GM18517 (cell line): ENCODE data around the gene LPAR3.
"Not testable (repeated sequence)": the region's sequence is repeated elsewhere in the genome, so short reads cannot be mapped to it uniquely, and the experiment has no call there.

Experiments
- ATAC-seq: cut with Tn5 transposase; IDR thresholded peaks from one replicate; pipeline ENCODE4 v1.9.1; 2021; ENCODE audit warnings: mild to moderate bottlenecking, moderate library complexity; ENCODE audit not compliant: unreplicated experiment

Gene LPAR3, protein sequence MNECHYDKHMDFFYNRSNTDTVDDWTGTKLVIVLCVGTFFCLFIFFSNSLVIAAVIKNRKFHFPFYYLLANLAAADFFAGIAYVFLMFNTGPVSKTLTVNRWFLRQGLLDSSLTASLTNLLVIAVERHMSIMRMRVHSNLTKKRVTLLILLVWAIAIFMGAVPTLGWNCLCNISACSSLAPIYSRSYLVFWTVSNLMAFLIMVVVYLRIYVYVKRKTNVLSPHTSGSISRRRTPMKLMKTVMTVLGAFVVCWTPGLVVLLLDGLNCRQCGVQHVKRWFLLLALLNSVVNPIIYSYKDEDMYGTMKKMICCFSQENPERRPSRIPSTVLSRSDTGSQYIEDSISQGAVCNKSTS

DNA sequence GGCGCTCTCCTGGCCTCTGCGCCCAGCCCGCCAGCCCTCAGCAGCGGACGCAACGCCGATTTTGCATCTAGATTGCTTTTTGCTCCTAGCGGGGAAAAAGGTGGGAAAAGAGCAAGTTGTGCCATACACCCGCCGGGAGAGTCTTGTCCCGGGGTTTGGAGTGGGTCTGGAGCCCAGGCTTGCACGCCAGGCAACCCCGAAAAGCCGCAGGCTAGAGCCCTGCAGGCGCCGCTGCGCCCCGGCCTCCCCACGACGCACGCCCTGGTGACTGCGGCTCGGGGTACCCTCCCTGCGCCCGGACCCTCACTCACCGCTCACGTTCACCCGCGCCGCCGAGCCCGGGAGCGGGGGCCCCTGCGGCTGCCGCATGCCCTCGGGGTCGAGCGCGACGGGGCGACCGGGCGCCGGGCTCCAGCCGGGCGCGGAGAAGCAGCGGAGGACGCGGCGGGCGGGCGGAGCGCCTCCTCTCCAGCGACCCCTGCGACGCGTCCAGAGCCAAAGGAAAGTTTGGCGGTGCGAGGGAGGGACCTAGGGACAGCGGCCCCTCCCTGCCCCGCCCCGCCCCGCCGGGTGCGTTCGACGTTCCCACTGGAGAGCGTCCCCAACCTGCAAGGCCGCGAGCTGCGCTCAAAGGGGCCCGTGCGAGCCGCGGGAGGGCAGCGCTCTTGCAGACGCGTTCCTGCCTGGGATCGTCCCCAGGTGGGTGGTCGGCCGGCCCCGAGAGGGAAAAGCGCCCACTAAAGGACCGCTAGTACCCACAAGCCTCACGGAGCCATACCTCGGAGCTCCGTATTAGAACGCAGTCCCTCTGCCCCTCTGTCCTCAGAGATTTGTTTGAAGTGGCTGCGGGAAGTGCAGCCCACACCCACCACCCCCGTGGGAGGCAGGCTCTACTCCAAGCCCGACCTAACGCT lies at the start of gene LPAR3:
LPAR3 (minus strand) TSS at position 502 of the 914 bp plus-strand sequence. CDS start 27,086 bp downstream, outside the sequence.
- no peak for ATAC-seq

DNA sequence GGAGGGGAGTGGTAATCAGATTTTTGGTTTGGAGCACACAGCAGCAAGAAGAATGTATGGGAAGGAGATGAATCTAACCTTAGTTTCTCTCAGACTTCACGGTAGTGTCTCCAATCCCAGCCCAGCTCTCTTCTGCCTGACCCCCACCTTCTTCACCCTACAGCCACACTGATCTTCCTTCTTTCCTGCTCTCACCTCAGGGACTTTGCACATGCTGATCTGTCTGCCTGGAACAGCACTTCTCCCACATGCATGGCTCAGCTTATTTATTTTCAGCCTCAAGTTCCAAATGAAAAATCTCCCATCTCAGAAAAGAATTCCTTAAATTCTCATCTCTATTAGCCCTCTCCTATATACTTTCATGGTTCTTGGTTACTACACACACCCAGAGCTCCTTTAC lies 48.8 kb upstream of the LPAR3 start:
- no peak for ATAC-seq

DNA sequence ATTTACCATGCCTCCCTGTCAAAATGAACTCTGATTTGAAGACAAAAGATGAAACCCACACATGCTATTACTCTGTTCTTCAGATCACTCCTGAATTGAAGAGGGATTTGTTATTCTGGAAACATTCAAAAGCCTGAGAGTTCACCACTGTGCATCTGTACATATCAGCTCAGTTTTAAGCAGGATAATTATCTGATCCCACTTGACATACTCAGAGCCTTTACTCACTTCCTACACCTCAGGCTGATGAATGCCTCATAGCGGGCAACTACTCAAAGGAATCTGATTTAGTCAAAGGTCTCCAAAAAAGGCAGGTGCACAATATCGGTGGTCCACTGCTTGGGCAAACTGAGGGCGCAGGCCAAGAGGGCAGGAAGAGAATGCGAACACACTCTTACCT lies 47.5 kb upstream of the LPAR3 start:
- no peak for ATAC-seq

DNA sequence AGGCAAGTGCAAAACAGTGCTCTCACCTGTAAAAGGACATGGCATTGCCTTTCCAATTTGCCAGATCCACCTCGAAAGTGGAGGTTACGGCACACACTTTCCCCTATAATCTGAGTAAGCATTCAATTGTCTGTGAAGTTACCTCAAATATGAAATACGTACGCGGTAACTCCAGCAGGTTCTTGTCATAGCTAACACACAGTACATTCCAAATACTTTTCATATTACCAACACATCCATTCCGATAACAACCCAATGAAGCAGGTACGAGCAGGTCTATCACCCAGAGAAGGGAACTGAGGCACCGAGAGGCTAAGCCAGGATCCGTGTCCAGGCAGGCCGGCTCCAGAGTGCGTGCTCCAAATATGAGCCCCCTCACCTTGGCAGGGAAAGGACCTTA lies 46.8 kb upstream of the LPAR3 start:
- ATAC-seq, result no peak

DNA sequence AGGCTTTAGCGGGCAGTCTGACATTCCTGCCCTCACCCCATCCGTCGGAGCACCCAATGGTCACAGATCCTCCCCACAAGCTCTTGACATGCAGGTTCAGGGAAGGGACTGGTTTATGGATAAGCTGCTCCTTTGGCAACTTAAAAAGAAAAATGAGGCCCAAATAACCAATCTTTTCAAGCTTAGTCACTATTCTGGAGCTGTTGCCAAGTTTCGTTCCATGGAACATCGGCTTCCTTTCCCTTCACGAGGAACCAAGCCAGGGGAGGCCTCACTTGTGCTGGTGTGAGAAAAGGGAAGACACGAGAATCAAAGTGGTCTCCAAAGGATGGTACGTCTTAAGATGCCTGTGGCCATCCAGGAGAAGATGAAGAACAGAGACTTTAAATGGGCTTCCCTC lies 46.1 kb upstream of the LPAR3 start:
- no peak for ATAC-seq

DNA sequence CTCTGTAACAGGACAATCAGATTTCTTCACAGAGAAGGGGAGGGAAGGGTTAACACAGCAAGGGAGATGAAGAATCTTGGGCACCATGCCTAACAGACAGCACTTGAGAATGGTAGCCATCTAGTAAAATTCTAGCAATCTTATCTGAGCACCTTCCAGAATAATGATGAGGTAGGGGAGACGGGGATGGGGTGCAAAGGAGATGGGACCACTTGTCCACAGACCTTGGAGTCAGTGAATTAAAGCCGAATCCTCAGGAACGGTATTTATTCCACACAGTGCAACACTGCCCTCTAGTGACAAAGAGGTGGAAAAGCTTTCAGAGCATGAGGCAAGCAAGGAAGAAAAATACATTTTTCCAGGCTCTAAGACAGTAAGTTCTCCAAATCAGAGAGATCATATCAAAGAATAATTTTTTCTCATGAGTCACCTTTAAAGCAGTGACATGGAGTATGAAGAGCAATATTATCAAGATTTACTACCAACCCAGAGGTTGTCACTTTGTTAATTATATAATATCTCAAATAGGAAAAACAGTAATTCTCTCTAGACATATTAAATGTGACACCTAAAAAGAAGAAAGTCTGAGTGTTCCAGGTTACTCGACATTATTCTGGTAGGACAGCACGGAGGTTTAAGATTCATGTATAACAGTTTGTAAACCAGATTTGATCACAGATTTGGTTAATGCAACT lies 43.3 kb upstream of the LPAR3 start:
- no peak for ATAC-seq

DNA sequence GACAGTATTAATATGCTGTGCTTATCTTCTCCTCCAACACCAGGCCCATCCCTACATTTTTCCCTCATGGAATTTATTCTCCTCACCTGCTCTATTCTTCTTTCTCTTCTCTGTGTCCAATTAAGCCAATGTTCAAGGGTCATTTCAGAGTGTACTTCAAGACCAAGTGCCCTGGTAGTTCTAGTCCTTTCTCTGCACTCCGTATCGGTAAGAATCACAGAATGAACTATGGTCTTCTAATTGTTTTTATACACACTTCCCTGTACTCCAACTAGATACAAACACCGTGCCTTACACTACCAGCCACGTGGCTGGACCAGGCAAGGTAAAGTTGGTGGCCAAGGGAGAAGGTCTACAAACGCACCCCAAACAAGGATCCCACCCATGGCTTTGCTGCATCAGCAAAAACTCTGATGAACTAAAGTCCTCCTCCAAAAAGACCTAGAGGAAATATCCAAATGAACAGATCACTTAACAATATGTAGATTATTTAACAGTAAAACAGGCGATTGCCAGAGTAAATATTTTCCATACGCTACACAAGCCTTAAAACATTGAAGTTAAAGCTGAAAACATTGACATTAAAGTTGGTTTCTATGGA lies 40.1 kb upstream of the LPAR3 start:
- no peak for ATAC-seq

DNA sequence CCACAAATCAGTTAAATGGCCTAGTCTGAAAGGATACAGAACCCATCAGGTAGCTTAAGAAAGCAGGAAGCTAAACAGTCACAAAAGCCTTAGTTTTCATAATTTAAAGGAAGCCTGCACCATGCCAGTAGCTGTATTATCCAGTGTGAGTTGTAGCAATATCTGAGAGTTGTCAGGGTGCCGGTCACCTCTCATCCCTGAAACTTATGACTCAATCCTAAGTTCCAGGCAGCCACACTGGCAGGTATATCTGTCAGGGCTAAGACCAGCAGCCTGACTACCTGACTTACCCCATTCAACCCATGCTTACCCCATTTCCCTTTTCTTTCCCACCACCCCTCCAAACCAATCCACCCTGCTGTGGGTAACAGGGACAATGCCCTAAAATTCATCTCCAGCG lies 37.8 kb upstream of the LPAR3 start:
- no peak for ATAC-seq

DNA sequence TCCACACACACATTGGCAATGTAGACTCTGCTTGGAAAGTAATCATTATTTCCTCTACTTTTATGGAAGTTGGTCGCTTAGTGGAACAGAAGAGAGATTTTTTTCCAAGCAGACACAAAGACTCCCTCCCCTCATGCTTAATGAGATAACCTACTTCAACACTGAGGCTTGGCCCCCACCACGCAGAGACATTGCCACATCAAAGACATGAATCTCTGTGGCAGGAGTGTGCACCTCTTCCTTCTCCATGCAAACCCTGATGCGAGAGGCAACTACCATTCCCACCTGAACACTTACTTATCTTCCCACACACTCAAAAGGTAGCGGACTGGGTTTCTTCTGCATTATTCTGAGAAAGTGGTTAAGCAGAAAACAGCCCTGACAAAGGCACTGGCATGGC lies 37.3 kb upstream of the LPAR3 start:
- no peak for ATAC-seq

DNA sequence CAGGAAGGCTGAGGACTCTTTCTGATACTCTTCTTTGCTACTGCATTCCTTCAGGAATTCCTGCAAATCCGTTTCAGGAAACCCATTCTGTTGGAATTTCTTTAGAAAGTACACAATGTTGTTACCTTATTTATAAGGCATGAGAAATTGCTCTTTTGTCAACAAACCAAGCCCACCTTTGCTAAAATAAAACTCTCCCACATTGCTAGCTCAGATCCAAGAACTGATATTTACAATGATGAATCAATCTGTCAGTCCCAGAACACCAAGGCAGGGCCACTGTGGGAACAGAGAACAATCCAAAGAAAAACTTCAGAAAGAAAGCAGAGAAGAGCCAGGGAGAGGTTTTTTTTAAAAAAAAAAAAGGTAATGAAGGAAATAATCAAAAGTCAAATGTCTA lies 36.6 kb upstream of the LPAR3 start:
- ATAC-seq, result no peak

DNA sequence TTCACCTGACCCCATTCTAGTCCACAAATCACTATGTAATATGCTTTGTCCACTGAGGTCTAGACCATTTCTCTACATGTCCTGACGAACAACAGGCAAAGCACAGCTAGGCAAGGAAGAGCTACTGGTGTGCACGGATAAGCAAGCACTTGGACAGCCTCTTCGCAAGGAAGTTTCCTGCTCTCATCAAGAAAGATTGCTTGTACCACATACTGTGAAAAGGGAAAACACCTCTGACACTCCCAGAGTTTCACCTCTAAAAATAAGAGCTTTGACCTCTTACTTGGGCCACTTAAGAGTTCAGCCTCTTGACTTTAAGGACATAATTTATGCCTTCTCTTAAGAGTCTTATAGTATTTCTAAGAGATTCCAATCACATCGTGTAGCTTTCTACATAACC lies 36.0 kb upstream of the LPAR3 start:
- no peak for ATAC-seq

DNA sequence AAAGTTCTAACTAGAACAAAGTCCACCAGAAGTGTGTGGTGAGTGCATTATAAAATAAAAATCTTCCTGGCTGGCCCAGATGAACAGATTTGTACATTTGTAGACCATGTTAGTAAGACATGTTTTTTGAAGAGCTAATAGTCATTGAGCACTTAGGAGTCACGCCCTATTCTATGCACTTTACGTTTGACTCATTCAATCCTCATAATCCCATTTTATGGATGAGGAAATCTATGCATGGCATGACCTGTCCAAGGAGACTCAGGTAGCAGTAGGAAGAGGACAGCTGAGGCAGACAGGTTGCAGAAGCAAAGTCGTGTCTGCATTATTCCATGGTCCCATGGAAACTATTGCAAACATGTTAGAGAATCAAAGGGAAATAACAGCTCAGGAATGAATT lies 30.3 kb upstream of the LPAR3 start:
- ATAC-seq, result no peak

DNA sequence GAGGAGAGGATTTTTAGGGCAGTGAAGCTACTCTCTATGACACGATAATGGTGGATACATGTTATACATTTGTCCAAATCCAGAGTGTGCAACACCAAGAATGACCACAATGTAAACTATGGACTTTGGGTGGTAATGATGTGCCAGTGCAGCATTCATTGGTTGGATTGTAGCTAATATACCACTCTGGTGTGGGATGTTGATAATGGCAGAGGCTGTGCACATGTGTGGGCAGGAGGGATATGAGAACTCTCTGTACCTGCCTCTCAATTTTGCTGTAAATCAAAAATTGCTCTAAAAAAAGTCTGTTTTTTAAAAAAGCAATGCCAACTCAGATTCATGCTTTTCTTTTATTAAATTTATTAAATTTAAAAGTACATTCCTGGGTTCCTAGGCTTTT lies 27.2 kb upstream of the LPAR3 start:
- ATAC-seq, result no peak

DNA sequence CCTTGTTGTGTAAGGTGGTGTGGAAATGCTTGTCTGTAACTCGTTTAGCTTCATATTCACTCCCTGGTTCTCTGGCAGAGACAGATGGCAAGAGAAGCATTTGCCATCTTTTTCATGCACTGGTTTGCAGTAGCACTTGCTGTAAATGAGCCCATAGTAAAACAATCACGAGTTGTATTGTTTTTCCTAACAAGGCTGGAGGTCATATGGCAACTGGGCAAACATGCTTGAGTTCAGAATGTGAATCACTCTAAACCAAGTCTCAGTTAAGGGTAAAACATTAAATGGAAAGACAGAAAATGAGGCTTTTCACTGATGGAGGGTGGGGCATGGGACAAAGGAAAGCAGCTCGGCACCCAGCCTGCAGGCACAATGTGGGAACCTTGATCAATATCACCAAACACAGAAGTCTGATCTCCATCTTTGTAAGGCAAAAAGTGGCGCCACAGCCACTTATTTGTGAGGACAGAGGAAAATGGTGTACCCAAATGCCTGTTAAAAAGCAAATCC lies 26.5 kb upstream of the LPAR3 start:
- ATAC-seq, result no peak

DNA sequence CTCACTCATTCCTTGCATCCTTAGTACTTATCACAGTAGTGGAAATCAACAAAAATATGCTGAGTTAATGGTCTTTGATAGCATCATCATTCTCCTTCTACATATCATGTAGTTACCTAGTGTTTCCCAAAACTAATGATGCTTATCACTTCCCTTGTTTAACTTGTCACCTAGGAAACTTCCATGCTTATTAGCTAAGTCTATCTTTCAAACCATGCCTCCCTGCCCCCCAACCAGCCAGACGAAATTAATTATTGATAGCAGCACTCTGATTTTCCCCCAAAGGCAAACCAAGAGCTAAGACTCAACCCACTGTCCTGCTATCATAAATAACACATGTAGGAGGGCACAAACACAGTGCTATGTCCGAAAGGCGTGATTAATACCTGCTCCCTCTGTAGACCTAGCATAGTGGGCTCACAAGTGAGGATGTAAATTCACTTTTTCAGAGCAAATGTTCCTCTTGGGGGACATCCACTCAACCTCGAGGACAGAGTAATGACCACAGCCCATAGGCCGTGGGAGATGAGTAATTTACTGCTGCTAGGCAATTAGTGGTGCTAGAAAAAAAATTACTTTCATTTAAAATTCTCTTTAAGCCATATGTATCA lies 25.8 kb upstream of the LPAR3 start:
- ATAC-seq, result no peak

DNA sequence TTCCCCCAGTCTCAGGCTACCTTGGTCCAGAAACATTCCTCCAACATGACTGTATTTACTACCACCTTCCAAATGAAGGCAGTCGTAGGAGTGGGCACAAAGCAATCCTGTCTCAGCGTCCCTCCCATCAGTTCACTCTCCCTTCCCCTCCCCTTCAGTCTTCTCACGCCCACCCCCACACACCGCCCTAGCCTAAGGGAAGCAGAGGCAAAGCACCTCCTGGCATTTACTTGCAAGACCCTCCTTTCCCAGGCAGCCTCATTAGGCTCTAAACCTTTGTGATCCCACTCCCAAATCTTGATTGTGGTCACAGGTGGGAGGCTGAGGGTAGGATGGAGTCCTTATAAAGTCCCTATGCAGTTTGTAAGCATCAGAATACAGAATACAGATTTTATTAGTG lies 23.9 kb upstream of the LPAR3 start:
- no peak for ATAC-seq

DNA sequence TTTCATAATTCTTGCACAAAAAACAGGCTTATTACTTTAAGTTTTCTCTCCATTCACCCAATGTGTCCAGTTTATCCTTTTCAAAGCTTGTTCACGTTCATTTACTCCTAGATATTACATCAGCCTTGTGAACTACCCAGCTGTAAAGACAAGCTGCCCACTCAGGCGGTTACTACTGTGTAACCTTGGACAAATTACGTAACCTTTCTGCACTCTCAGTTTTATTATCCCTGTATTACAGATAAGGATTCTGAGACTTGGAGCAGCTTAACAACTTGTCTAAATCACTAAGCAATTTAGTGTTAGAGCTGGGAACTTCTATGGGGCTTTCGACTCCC lies 20.5 kb upstream of the LPAR3 start:
- no peak for ATAC-seq

DNA sequence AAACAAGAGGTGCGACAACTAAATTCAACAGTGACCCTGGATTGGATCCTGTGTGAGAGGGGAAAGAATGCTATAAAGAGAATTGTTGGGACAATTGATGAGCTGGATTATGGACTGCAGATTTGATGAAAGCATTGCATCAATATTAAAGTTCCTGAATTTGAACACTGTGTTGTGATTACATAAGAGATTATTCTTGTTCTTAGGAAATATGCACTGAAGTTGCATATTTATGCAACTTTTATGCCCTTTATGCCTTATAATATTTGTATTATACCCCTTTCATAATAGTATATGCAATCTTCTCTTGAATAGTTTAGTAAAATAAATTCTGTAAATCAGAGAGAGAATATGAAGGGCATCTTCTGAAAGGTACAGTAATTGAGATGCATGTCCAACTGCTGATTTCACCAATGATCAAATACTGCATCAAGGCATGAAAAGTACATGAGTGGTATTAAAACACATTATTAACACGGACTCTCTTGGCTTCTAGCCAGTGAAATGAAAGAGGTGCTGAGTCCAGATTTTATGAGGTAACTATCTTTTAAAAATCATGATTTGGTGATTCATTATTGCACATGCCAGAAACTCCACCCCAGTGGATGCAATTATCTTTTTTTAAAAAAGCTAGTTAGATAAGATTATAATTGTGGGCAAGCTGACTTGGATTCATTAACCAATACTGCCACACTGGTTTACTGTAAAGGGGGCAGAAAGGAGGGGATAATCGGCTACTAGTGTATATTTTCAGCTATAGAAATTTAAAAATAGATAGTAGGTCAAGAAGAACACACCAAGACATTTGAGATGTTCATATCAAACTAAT lies 19.9 kb upstream of the LPAR3 start:
- ATAC-seq, result no peak

DNA sequence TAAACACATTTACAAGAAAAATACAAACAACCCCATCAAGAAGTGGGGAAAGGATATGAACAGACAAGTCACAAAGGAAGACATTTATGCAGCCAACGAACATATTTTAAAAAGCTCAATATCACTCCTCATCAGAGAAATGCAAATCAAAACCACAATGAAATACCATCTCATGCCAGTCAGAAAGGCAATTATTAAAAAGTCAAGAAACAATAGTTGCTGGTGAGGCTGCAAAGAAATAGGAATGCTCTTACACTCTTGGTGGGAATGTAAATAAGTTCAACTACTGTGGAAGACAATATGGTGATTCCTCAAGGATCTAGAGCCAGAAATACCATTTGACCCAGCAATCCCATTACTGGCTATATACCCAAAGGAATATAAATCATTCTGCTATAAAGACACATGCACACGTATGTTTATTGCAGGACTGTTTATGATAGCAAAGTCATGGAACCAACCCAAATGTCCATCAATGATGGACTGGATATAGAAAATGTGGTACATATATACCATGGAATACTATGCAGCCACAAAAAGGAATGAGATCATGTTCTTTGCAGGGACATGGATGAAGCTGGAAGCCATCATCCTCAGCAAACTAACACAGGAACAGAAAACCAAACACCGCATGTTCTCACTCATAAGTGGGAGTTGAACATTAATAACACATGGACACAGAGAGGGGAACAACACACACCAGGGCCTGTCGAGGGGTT lies 15.9 kb upstream of the LPAR3 start:
- not testable (repeated sequence) for ATAC-seq
